ENCODE data around the gene TMEM30A.

Gene TMEM30A

GRCh38 chr6:75284632-75285282, at the start of gene TMEM30A:
Gene TMEM30A (minus strand): TSS chr6:75284792. CDS start chr6:75284638, 154 bp downstream.
- DNase-seq = peak; percentile 99

- no peak for DNase-seq
Observed at GRCh38 chr6:75333676-75334200, 49.1 kb upstream of the TMEM30A start.

- no peak for DNase-seq
Observed at GRCh38 chr6:75331151-75331550, 46.6 kb upstream of the TMEM30A start.

- DNase-seq = no peak
Observed at GRCh38 chr6:75329703-75330102, 45.1 kb upstream of the TMEM30A start.

- DNase-seq = no peak
Observed at GRCh38 chr6:75327807-75328206, 43.2 kb upstream of the TMEM30A start.

GRCh38 chr6:75326557-75327258, 42.1 kb upstream of the TMEM30A start:
- no peak for DNase-seq

GRCh38 chr6:75318900-75319299, 34.3 kb upstream of the TMEM30A start:
- no peak for DNase-seq

- DNase-seq = no peak
Observed at GRCh38 chr6:75317503-75318206, 33.1 kb upstream of the TMEM30A start.

- no peak for DNase-seq
Observed at GRCh38 chr6:75315978-75316377, 31.4 kb upstream of the TMEM30A start.

GRCh38 chr6:75308250-75308988, 23.8 kb upstream of the TMEM30A start:
- DNase-seq = no peak

- DNase-seq = no peak
Observed at GRCh38 chr6:75307364-75308004, 22.9 kb upstream of the TMEM30A start.

GRCh38 chr6:75306064-75306463, 21.5 kb upstream of the TMEM30A start:
- no peak for DNase-seq

- no peak for DNase-seq
Observed at GRCh38 chr6:75305573-75305972, 21.0 kb upstream of the TMEM30A start.

GRCh38 chr6:75302280-75302679, 17.7 kb upstream of the TMEM30A start:
- no peak for DNase-seq

- no peak for DNase-seq
Observed at GRCh38 chr6:75301537-75301936, 16.9 kb upstream of the TMEM30A start.

GRCh38 chr6:75301088-75301487, 16.5 kb upstream of the TMEM30A start:
- DNase-seq = no peak

- DNase-seq = no peak
Observed at GRCh38 chr6:75300531-75300855, 15.9 kb upstream of the TMEM30A start.

GRCh38 chr6:75299801-75300530, 15.4 kb upstream of the TMEM30A start:
- DNase-seq = no peak

GRCh38 chr6:75296811-75297779, 12.5 kb upstream of the TMEM30A start:
- peak; percentile 30 for DNase-seq

- no peak for DNase-seq
Observed at GRCh38 chr6:75292555-75292954, 8.0 kb upstream of the TMEM30A start.

GRCh38 chr6:75291744-75292143, 7.2 kb upstream of the TMEM30A start:
- DNase-seq = no peak

Measured in NCI-H1092 treated with DMSO at 0.1 percent for 48 hours (cell line).